IMR-90 (cell line): Measurements from ENCODE around the gene WDR45B. TPM values are rescaled to one million over a fixed set of nuclear protein-coding genes. Genes with fewer than 3 reads are reported as not detected.
"Not testable (repeated sequence)": the region's sequence is repeated elsewhere in the genome, so short reads cannot be mapped to it uniquely, and the experiment has no call there.

Source experiments
- ATAC-seq: fragments of 200-7000 bp; cut with Tn5 transposase; 2 replicates; pipeline ENCODE4 v1.9.1; 2020; ENCODE audit warnings: low read depth, mild to moderate bottlenecking, moderate library complexity
- BruUV-seq: library from RNA; stranded (reverse); fragments of 400-500 nt; replicated peaks from 2 replicates; lab custom pipeline; 2021; lab: Mats Ljungman, UMichigan
- CTCF ChIA-PET: fragments of 300-600 bp; formaldehyde crosslinking; extraction: SDS; loops from one replicate; lab custom pipeline; 2021; ENCODE audit warnings: antibody characterized with exemption; lab: Yijun Ruan, JAX
- POLR2A ChIA-PET: fragments of 300-600 bp; sonication (Branson Sonifier 250); formaldehyde crosslinking; loops from one replicate; lab custom pipeline; 2022; ENCODE audit warnings: antibody characterized with exemption; ENCODE audit not compliant: unreplicated experiment; lab: Charles Lee
- DNase-seq: peaks from one replicate; pipeline ENCODE4 v3.0.0; 2013
- H2AFZ ChIP-seq: replicated peaks from 2 replicates; pipeline ENCODE3; 2013; ENCODE audit warnings: low read length, mild to moderate bottlenecking; ENCODE audit not compliant: poor library complexity
- H2AK5ac ChIP-seq: 2 replicates; pipeline ENCODE4 v1.6.1; 2013; ENCODE audit warnings: low read depth, low read length, inconsistent platforms
- H2AK9ac ChIP-seq: replicated peaks from 2 replicates; pipeline ENCODE3; 2013; ENCODE audit warnings: mild to moderate bottlenecking, low read depth, low read length, moderate library complexity; ENCODE audit not compliant: poor library complexity
- H2BK120ac ChIP-seq: 2 replicates; pipeline ENCODE4 v1.6.1; 2013; ENCODE audit warnings: low read depth, low read length, inconsistent platforms
- H2BK15ac ChIP-seq: 3 replicates; pipeline ENCODE4 v1.6.1; 2013; ENCODE audit warnings: low read depth, low read length, inconsistent platforms
- H2BK20ac ChIP-seq: 2 replicates; pipeline ENCODE4 v1.6.1; 2013; ENCODE audit warnings: low read depth, mild to moderate bottlenecking, inconsistent platforms, low read length, moderate library complexity
- H2BK5ac ChIP-seq: 2 replicates; pipeline ENCODE4 v1.6.1; 2013; ENCODE audit warnings: mild to moderate bottlenecking, low read depth, low read length, inconsistent platforms; ENCODE audit not compliant: poor library complexity, severe bottlenecking
- H3K14ac ChIP-seq: replicated peaks from 2 replicates; pipeline ENCODE4 v1.6.1; 2013; ENCODE audit warnings: low read depth, low read length, inconsistent platforms
- H3K18ac ChIP-seq: 2 replicates; pipeline ENCODE4 v1.6.1; 2013; ENCODE audit warnings: low read depth, low read length, control low read depth
- H3K23ac ChIP-seq: 2 replicates; pipeline ENCODE4 v1.6.1; 2013; ENCODE audit warnings: low read depth, low read length, inconsistent platforms
- H3K27ac ChIP-seq: 2 replicates; pipeline ENCODE4 v1.5.1; 2013; ENCODE audit warnings: mild to moderate bottlenecking, control low read depth, low read length; ENCODE audit not compliant: insufficient read depth
- H3K27me3 ChIP-seq: 2 replicates; pipeline ENCODE4 v1.6.1; 2013; ENCODE audit warnings: low read length; ENCODE audit not compliant: control insufficient read depth, insufficient read depth
- H3K36me3 ChIP-seq: 2 replicates; pipeline ENCODE4 v1.6.1; 2013; ENCODE audit warnings: low read length, mixed read lengths; ENCODE audit not compliant: control insufficient read depth, insufficient read depth
- H3K4ac ChIP-seq: 2 replicates; pipeline ENCODE4 v1.6.1; 2013; ENCODE audit warnings: low read depth, low read length, inconsistent platforms
- H3K4me1 ChIP-seq: 2 replicates; pipeline ENCODE4 v1.6.1; 2013; ENCODE audit warnings: low read length, mixed read lengths; ENCODE audit not compliant: control insufficient read depth, insufficient read depth
- H3K4me2 ChIP-seq: 2 replicates; pipeline ENCODE4 v1.6.1; 2013; ENCODE audit warnings: low read depth, mild to moderate bottlenecking, control low read depth, low read length, moderate library complexity
- H3K4me3 ChIP-seq: 2 replicates; pipeline ENCODE4 v1.5.1; 2013; ENCODE audit warnings: low read depth, mild to moderate bottlenecking, control low read depth, low read length, moderate library complexity; ENCODE audit not compliant: insufficient read depth
- H3K56ac ChIP-seq: 2 replicates; pipeline ENCODE4 v1.6.1; 2013; ENCODE audit warnings: low read length, inconsistent platforms; ENCODE audit not compliant: insufficient read depth; ENCODE audit errors: extremely low read depth
- H3K79me1 ChIP-seq, 2 experiments: 2 replicates each; pipeline ENCODE4 v1.6.1; 2013; ENCODE audit warnings: low read length in 2 of 2, inconsistent platforms in 1 of 2, low read depth in 1 of 2
- H3K9ac ChIP-seq: 2 replicates; pipeline ENCODE4 v1.6.1; 2013; ENCODE audit warnings: low read depth, low read length, control low read depth
- H3K9me1 ChIP-seq: 2 replicates; pipeline ENCODE4 v1.6.1; 2013; ENCODE audit warnings: low read length, inconsistent platforms; ENCODE audit not compliant: insufficient read depth
- H3K9me3 ChIP-seq: 2 replicates; pipeline ENCODE4 v1.6.1; 2013; ENCODE audit warnings: low read length; ENCODE audit not compliant: control insufficient read depth, insufficient read depth
- H4K20me1 ChIP-seq: 2 replicates; pipeline ENCODE4 v1.6.1; 2013; ENCODE audit warnings: low read length, inconsistent platforms; ENCODE audit not compliant: insufficient read depth
- H4K5ac ChIP-seq: 2 replicates; pipeline ENCODE4 v1.6.1; 2013; ENCODE audit warnings: mild to moderate bottlenecking, low read depth, low read length, control low read depth
- H4K8ac ChIP-seq, 2 experiments: 2 replicates each; pipeline ENCODE4 v1.6.1; 2013; ENCODE audit warnings: low read depth in 2 of 2, low read length in 2 of 2, control low read depth in 1 of 2, inconsistent platforms in 1 of 2
- H4K91ac ChIP-seq: 2 replicates; pipeline ENCODE4 v1.6.1; 2013; ENCODE audit warnings: low read depth, low read length, inconsistent platforms; ENCODE audit not compliant: insufficient read depth
- FOS ChIP-seq: fragments of 150-350 bp; IDR thresholded peaks from 2 replicates; pipeline ENCODE4 v1.6.1; 2016; ENCODE audit warnings: low read depth, low read length
- MAZ ChIP-seq: IDR thresholded peaks from 2 replicates; pipeline ENCODE4 v1.6.1; 2012; ENCODE audit warnings: low read depth, mild to moderate bottlenecking, low read length, improper control_type of control experiment, moderate library complexity, borderline replicate concordance
- RCOR1 ChIP-seq: IDR thresholded peaks from 2 replicates; pipeline ENCODE4 v1.6.1; 2012; ENCODE audit warnings: mild to moderate bottlenecking, low read length, improper control_type of control experiment; ENCODE audit not compliant: insufficient replicate concordance
- whole genome bisulfite sequencing, 2 experiments: methylation state at CpG; one replicate each; pipeline versions ENCODE4 v1.1.5 to v1.1.7; 2013; ENCODE audit warnings: missing lambda C conversion rate in 2 of 2; ENCODE audit not compliant: insufficient read length in 1 of 2; ENCODE audit errors: extremely low coverage in 2 of 2; 5-methylcytosine and 5-hydroxymethylcytosine counted together
- dilution Hi-C: fragments of 300-500 bp; cut with HindIII; formaldehyde crosslinking; loops from one replicate; pipeline ENCODE4 v1.14.3; 2018; ENCODE audit warnings: low sequenced_read_pairs; ENCODE audit not compliant: unreplicated experiment
- in situ Hi-C: fragments of 300-500 bp; cut with MboI; formaldehyde crosslinking; loops from 3 replicates; pipeline ENCODE4 v1.14.3; 2019; ENCODE audit warnings: low sequenced_read_pairs, inconsistent platforms, mixed read lengths
- intact Hi-C: fragments of 100-400 bp; cut with micrococcal nuclease; formaldehyde crosslinking; loops from 2 replicates; pipeline ENCODE4 v1.10.0; 2022
- polyA plus RNA-seq, 3 experiments: library from polyadenylated mRNA; depleted of rRNA; stranded (reverse); fragments of >200 nt; gene quantifications; 2 replicates each; pipeline ENCODE4 v1.2.3, GENCODE V29; 2012; ENCODE audit warnings: low replicate concordance in 1 of 3
- total RNA-seq: library from RNA; depleted of rRNA; stranded (reverse); fragments of >200 nt; gene quantifications from 2 replicates; pipeline ENCODE4 v1.2.3, GENCODE V29; 2012

WDR45B gene
- total and polyA plus RNA-seq, 2 of the 4 experiments (the other 2 are of a cell fraction), result 98.2 to 110 TPM

GRCh38 chr17:82577300-82577699, 70.9 kb downstream of the WDR45B start:
- Histone ChIP-seq H2BK5ac (no peak overlapping the region), H3K23ac (no peak overlapping the region), H4K91ac (no peak overlapping the region), H2BK120ac (no peak overlapping the region), H3K4me3 (no peak overlapping the region), H3K9me3 (no peaks in the 10 kb centered on the region), H2AFZ (no peak overlapping the region), H2AK5ac (no peak overlapping the region), H3K9me1 (peaks cover 7% of the 10 kb centered on the region), H3K4ac (no peak overlapping the region), H2BK15ac (no peak overlapping the region), H3K4me1 (peaks cover 2% of the 10 kb centered on the region; the same call in 1 of the 2 replicates), H3K14ac (no peak overlapping the region), H3K36me3 (peaks cover 31% of the 10 kb centered on the region), H2AK9ac (no peak overlapping the region), H4K8ac (no peak overlapping the region), H3K79me1 (peaks cover 15 to 54% of the 10 kb centered on the region in 2 experiments), H2BK20ac (no peak overlapping the region), H3K18ac (no peak overlapping the region), H3K9ac (no peak overlapping the region), H3K27me3 (no peaks in the 10 kb centered on the region), H3K4me2 (no peak overlapping the region), H4K5ac (no peak overlapping the region), H3K56ac (no peak overlapping the region), H4K20me1 (peaks cover 12% of the 10 kb centered on the region), H3K27ac (no peak overlapping the region)
- ChIA-PET POLR2A (no interaction called here), CTCF (no interaction called here)
- WGBS, 2 experiments, result 100% methylated on average over 7 of the region's 18 CpGs; no CpG with 5 or more reads in 1 of the 2 experiments
- intact Hi-C loops, result no loop called here
- in situ Hi-C loops, result no loop called here
- dilution Hi-C loops, result no loop called here
- DNase-seq, result no peak
- TF ChIP-seq FOS (no peak), RCOR1 (no peak), MAZ (no peak)
- no peak for ATAC-seq
- no TSS peak for BruUV-seq

- H3K9me3 ChIP-seq, DNase-seq, H3K14ac ChIP-seq, H3K9me1 ChIP-seq, H2BK5ac ChIP-seq, H2BK20ac ChIP-seq, H3K27me3 ChIP-seq, H4K20me1 ChIP-seq, H2AK5ac ChIP-seq, POLR2A ChIA-PET, H4K8ac ChIP-seq, H3K27ac ChIP-seq, H2BK15ac ChIP-seq, ATAC-seq, H3K18ac ChIP-seq, H4K5ac ChIP-seq, dilution Hi-C loops, H2AFZ ChIP-seq, H2BK120ac ChIP-seq, H3K4ac ChIP-seq, H3K56ac ChIP-seq, H4K91ac ChIP-seq, CTCF ChIA-PET, H3K4me2 ChIP-seq, intact Hi-C loops, H2AK9ac ChIP-seq, H3K4me1 ChIP-seq, H3K23ac ChIP-seq, BruUV-seq, H3K9ac ChIP-seq, in situ Hi-C loops, H3K4me3 ChIP-seq: not testable (repeated sequence)
- 95% methylated on average over 15 of the region's 52 CpGs; no CpG with 5 or more reads in 1 of the 2 experiments for WGBS, 2 experiments
- peaks cover 36% of the 10 kb centered on the region for H3K36me3 ChIP-seq
- H3K79me1 ChIP-seq, result peaks cover 17 to 53% of the 10 kb centered on the region in 2 experiments
These were observed 72.5 kb downstream of the WDR45B start for GRCh38 chr17:82575581-82576221.
